ENCODE results near the gene FXN. TPM values are rescaled to one million over a fixed set of nuclear protein-coding genes. Genes with fewer than 3 reads are reported as not detected.

The FXN gene
- total RNA-seq, 6 experiments from 2014 or later = 12.5 to 30.4 (median 24.7) TPM

DNA sequence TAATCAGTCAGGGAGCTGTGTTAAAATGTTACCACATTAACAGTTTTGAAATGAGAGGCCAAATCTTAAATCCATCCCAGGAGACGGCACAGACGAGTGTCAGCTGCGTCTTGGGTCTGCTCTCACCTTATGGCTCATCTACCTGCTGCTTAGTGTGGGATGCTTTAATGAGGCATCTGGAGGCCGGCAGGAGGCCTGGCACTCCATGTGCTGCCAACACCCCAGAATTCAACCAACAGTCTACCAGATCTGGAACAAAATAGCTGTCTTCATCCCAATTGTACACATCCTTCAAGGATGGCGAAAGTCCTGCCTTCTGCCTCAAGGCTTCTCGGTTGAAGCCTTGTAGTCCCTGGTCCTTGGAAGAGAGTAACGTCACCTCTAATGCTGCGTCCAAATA lies 33.6 kb upstream of the FXN start:
- no peak for TF ChIP-seq POLR2A (IDR thresholded peaks at IDR 0.05)
- TF ChIP-seq, protein P1, sequence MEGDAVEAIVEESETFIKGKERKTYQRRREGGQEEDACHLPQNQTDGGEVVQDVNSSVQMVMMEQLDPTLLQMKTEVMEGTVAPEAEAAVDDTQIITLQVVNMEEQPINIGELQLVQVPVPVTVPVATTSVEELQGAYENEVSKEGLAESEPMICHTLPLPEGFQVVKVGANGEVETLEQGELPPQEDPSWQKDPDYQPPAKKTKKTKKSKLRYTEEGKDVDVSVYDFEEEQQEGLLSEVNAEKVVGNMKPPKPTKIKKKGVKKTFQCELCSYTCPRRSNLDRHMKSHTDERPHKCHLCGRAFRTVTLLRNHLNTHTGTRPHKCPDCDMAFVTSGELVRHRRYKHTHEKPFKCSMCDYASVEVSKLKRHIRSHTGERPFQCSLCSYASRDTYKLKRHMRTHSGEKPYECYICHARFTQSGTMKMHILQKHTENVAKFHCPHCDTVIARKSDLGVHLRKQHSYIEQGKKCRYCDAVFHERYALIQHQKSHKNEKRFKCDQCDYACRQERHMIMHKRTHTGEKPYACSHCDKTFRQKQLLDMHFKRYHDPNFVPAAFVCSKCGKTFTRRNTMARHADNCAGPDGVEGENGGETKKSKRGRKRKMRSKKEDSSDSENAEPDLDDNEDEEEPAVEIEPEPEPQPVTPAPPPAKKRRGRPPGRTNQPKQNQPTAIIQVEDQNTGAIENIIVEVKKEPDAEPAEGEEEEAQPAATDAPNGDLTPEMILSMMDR (IDR thresholded peaks at IDR 0.05) = no peak
- no peaks in the 10 kb centered on the region for H3K9me3 ChIP-seq
- no peak overlapping the region for H3K4me3 ChIP-seq
- H3K27ac ChIP-seq = no peak overlapping the region
- intact Hi-C loops (cut with DNase I) = loop anchor here in 1 of 2 donors (10.0 kb wide), 1 partner anchor 427 kb away; no protein-coding TSS in a partner anchor
- no peaks in the 10 kb centered on the region for H3K27me3 ChIP-seq
- 52% methylated on average over 8 of the region's 8 CpGs for WGBS (ENCODE audit: insufficient coverage, low coverage, low lambda C conversion rate, missing lambda C conversion rate)
- no peak for ATAC-seq
- no peaks in the 10 kb centered on the region for H3K4me1 ChIP-seq
- DNase-seq = no peak
- no peaks in the 10 kb centered on the region for H3K36me3 ChIP-seq

GRCh38 chr9:69003051-69003450 lies 32.5 kb upstream of the FXN start:
- DNase-seq (no peak), ATAC-seq (no peak)
- H3K9me3 ChIP-seq = no peaks in the 10 kb centered on the region
- intact Hi-C loops (cut with DNase I) = loop anchor here in 1 of 2 donors (10.0 kb wide), 1 partner anchor 428 kb away; no protein-coding TSS in a partner anchor
- no peak overlapping the region for H3K4me3 ChIP-seq
- TF ChIP-seq, protein P1 (IDR thresholded peaks at IDR 0.05) = no peak
- no peak for TF ChIP-seq POLR2A (IDR thresholded peaks at IDR 0.05)
- no peaks in the 10 kb centered on the region for H3K27me3 ChIP-seq
- H3K4me1 ChIP-seq = no peaks in the 10 kb centered on the region
- H3K27ac ChIP-seq = no peak overlapping the region
- 64% methylated on average over 8 of the region's 8 CpGs for WGBS (ENCODE audit: insufficient coverage, low coverage, low lambda C conversion rate, missing lambda C conversion rate)
- no peaks in the 10 kb centered on the region for H3K36me3 ChIP-seq

GRCh38 chr9:69004836-69005235 lies 30.7 kb upstream of the FXN start:
- no peak for TF ChIP-seq POLR2A (IDR thresholded peaks at IDR 0.05)
- TF ChIP-seq, protein P1 (IDR thresholded peaks at IDR 0.05) = no peak
- H3K9me3 ChIP-seq = no peaks in the 10 kb centered on the region
- no peak overlapping the region for H3K27ac ChIP-seq
- 48% methylated on average over 2 of the region's 2 CpGs for WGBS (ENCODE audit: insufficient coverage, low coverage, low lambda C conversion rate, missing lambda C conversion rate)
- no peak for ATAC-seq
- H3K36me3 ChIP-seq = no peaks in the 10 kb centered on the region
- intact Hi-C loops (cut with DNase I) = loop anchor here in 1 of 2 donors (10.0 kb wide), 1 partner anchor 430 kb away; no protein-coding TSS in a partner anchor
- no peak overlapping the region for H3K4me3 ChIP-seq
- H3K27me3 ChIP-seq = no peaks in the 10 kb centered on the region
- H3K4me1 ChIP-seq = no peaks in the 10 kb centered on the region
- no peak for DNase-seq

DNA sequence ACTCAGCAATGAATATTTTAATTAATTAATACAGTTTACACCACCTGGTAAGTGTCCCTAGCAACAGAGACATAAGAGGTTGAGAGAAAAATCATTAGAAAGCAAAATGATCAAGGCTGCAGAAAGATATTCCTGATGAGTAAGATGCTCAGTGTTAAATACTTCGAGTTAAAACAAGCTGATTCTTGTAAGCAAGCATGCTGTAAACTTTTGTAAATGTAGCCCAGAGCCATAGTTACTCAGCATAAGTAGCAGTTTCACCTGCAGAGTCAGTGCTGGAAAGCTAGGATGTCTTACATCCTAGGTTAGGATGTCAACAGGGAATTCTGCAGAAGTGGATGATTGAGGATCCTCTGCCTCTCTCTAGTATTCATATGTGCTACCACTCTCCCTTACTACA lies 25.8 kb upstream of the FXN start:
- Histone ChIP-seq H3K9me3 (no peaks in the 10 kb centered on the region), H3K4me1 (no peaks in the 10 kb centered on the region), H3K4me3 (no peak overlapping the region), H3K27me3 (no peaks in the 10 kb centered on the region), H3K27ac (no peak overlapping the region), H3K36me3 (no peaks in the 10 kb centered on the region)
- WGBS (ENCODE audit: insufficient coverage, low coverage, low lambda C conversion rate, missing lambda C conversion rate) = 9% methylated on average over 1 of the region's 1 CpG
- no peak for TF ChIP-seq POLR2A (IDR thresholded peaks at IDR 0.05)
- TF ChIP-seq, protein P1 (IDR thresholded peaks at IDR 0.05) = no peak
- intact Hi-C loops (cut with DNase I) = loop anchor here in 1 of 2 donors (10.0 kb wide), 1 partner anchor 435 kb away; no protein-coding TSS in a partner anchor
- DNase-seq = no peak
- no peak for ATAC-seq
